HepG2 (cell line): ENCODE measurements around the gene KLHL21. TPM values are rescaled to one million over a fixed set of nuclear protein-coding genes. Genes with fewer than 3 reads are reported as not detected.

ENCODE experiments used
- BHLHE40 ChIP-seq: IDR thresholded peaks from 2 replicates; pipeline ENCODE4 v1.6.1; 2011; ENCODE audit warnings: low read length, improper control_type of control experiment
- HOMEZ ChIP-seq: IDR thresholded peaks from 2 replicates; pipeline ENCODE4 v1.6.1; 2016; ENCODE audit warnings: low read depth
- HOXA5 ChIP-seq: sonication (generic); formaldehyde crosslinking; IDR thresholded peaks from 2 replicates; pipeline ENCODE4 v1.4.0; 2020; ENCODE audit warnings: missing genetic modification reagents
- HOXD1 ChIP-seq: sonication (generic); formaldehyde crosslinking; IDR thresholded peaks from 2 replicates; pipeline ENCODE4 v1.5.0; 2020; ENCODE audit warnings: missing genetic modification reagents
- JUN ChIP-seq: sonication (generic); formaldehyde crosslinking; IDR thresholded peaks from 2 replicates; pipeline ENCODE4 v1.4.0; 2020; ENCODE audit warnings: mild to moderate bottlenecking, missing genetic modification reagents
- JUNB ChIP-seq: sonication (generic); formaldehyde crosslinking; IDR thresholded peaks from 2 replicates; pipeline ENCODE4 v1.8.0; 2022; ENCODE audit warnings: missing genetic modification reagents, mild to moderate bottlenecking, borderline replicate concordance
- MIXL1 ChIP-seq: IDR thresholded peaks from 2 replicates; pipeline ENCODE4 v1.6.1; 2016
- MTA3 ChIP-seq: sonication (generic); formaldehyde crosslinking; IDR thresholded peaks from 2 replicates; pipeline ENCODE4 v1.4.0; 2020; ENCODE audit warnings: missing genetic modification reagents
- NFKBIZ ChIP-seq: IDR thresholded peaks from 2 replicates; pipeline ENCODE4 v1.6.1; 2018; ENCODE audit warnings: missing genetic modification reagents, missing compliant biosample characterization
- NONO ChIP-seq, 2 experiments: fragments of 450-650 bp in 1 of 2; sonication (generic) in 1 of 2; formaldehyde crosslinking in 1 of 2; IDR thresholded peaks in 1 of 2; conservative IDR thresholded peaks in 1 of 2; 2 replicates each; pipeline versions ENCODE4 v1.6.1 to v1.8.0; 2017 to 2022; ENCODE audit warnings: mild to moderate bottlenecking in 1 of 2, missing genetic modification reagents in 1 of 2, moderate library complexity in 1 of 2
- NR2F2 ChIP-seq: IDR thresholded peaks from 2 replicates; pipeline ENCODE4 v1.6.1; 2012; ENCODE audit warnings: low read depth, inconsistent platforms, borderline replicate concordance
- POGZ ChIP-seq: sonication (generic); formaldehyde crosslinking; IDR thresholded peaks from 2 replicates; pipeline ENCODE4 v1.4.0; 2020; ENCODE audit warnings: mild to moderate bottlenecking, missing genetic modification reagents
- PPARG ChIP-seq: conservative IDR thresholded peaks from 2 replicates; pipeline ENCODE4 v1.6.1; 2016; ENCODE audit warnings: missing biosample characterization, missing genetic modification reagents
- RBM22 ChIP-seq: fragments of 200-400 bp; formaldehyde crosslinking; optimal IDR thresholded peaks from 2 replicates; pipeline ENCODE3; 2017; ENCODE audit warnings: mild to moderate bottlenecking, low read length, moderate library complexity
- SETDB1 ChIP-seq: sonication (generic); formaldehyde crosslinking; IDR thresholded peaks from 2 replicates; pipeline ENCODE4 v1.5.1; 2020; ENCODE audit warnings: missing genetic modification reagents, mild to moderate bottlenecking, borderline replicate concordance
- SUZ12 ChIP-seq: fragments of 150-350 bp; IDR thresholded peaks from 2 replicates; pipeline ENCODE4 v1.6.1; 2014; ENCODE audit warnings: low read depth, low read length
- TAF15 ChIP-seq: fragments of 200-400 bp; formaldehyde crosslinking; IDR thresholded peaks from one replicate; pipeline ENCODE4 v1.6.1; 2018; ENCODE audit warnings: mild to moderate bottlenecking, low read depth, low read length; ENCODE audit not compliant: poor library complexity, severe bottlenecking
- TCF7L2 ChIP-seq: IDR thresholded peaks from 2 replicates; pipeline ENCODE4 v1.6.1; 2011; ENCODE audit warnings: mild to moderate bottlenecking, low read depth, low read length, moderate library complexity
- THAP11 ChIP-seq: IDR thresholded peaks from 2 replicates; pipeline ENCODE4 v1.6.1; 2016; ENCODE audit warnings: missing biosample characterization, missing genetic modification reagents
- THAP9 ChIP-seq: sonication (generic); formaldehyde crosslinking; IDR thresholded peaks from 2 replicates; pipeline ENCODE4; 2020; ENCODE audit warnings: missing genetic modification reagents, mild to moderate bottlenecking, borderline replicate concordance
- ZBTB1 ChIP-seq: sonication (generic); formaldehyde crosslinking; IDR thresholded peaks from 2 replicates; pipeline ENCODE4 v1.4.0; 2020; ENCODE audit warnings: missing genetic modification reagents, borderline replicate concordance
- ZMAT5 ChIP-seq: sonication (generic); formaldehyde crosslinking; IDR thresholded peaks from 2 replicates; pipeline ENCODE4 v1.5.0; 2020; ENCODE audit warnings: mild to moderate bottlenecking, low read depth, missing genetic modification reagents, borderline replicate concordance
- ZNF263 ChIP-seq: sonication (generic); formaldehyde crosslinking; IDR thresholded peaks from 2 replicates; pipeline ENCODE4 v1.4.0; 2020; ENCODE audit warnings: missing genetic modification reagents
- ZNF367 ChIP-seq: sonication (generic); formaldehyde crosslinking; IDR thresholded peaks from 2 replicates; pipeline ENCODE4 v1.4.0; 2020; ENCODE audit warnings: missing genetic modification reagents, borderline replicate concordance
- ZNF557 ChIP-seq: sonication (generic); formaldehyde crosslinking; IDR thresholded peaks from 2 replicates; pipeline ENCODE4 v1.4.0; 2020; ENCODE audit warnings: missing genetic modification reagents
- ZNF83 ChIP-seq: sonication (generic); formaldehyde crosslinking; IDR thresholded peaks from 2 replicates; pipeline ENCODE4 v1.4.0; 2020; ENCODE audit warnings: missing genetic modification reagents, mild to moderate bottlenecking, borderline replicate concordance
- polyA plus RNA-seq, 8 experiments: library from polyadenylated mRNA; depleted of rRNA in 3 of 8; stranded (reverse) in 7 of 8; unstranded in 1 of 8; fragments of >200 nt; fragmentation: Illumina TruSeq in 4 of 8; extraction: Trizol in 4 of 8; gene quantifications; 2 replicates each; pipeline versions ENCODE4 v1.2.1 to v1.2.3, GENCODE V29; 2011 to 2016; ENCODE audit warnings: low read depth in 4 of 8, missing spikeins in 1 of 8, mixed read lengths in 1 of 8; ENCODE audit not compliant: insufficient read depth in 1 of 8
- total RNA-seq, 5 experiments: library from RNA; depleted of rRNA; stranded (reverse); fragments of >200 nt; fragmentation: Illumina TruSeq; extraction: Trizol; gene quantifications; 2 replicates each; pipeline ENCODE4 v1.2.3, GENCODE V29; 2016; ENCODE audit warnings: low read depth in 1 of 5
- TF ChIP-seq, protein P1 (sequence below): sonication (generic); formaldehyde crosslinking; IDR thresholded peaks from 2 replicates; pipeline ENCODE4 v1.4.0; 2020; ENCODE audit warnings: missing genetic modification reagents

Gene KLHL21
- total and polyA plus RNA-seq, 2 of the 13 experiments (the other 11 are each of a cell fraction or from before 2014, with no cell fraction given): 14.8 to 25.0 TPM

DNA sequence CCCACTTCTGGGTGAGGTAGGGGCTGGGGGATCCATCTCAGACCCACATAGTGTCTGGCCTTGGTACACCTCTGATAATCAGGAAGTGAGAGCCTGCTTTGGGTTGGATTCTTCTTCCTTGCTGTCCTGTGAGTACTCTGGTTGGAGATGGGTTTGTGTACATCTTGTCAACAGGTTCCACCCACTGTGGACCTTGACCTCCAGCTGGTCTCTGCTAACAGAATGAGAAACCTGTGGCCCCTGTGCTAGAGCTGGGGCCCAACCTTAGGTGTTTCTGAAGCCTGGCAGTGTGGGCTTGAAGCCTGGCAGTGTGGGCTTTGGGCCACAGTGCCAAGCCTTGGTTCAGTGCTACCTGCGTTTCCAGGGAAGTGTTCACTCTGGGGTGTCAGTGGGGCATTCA lies 20.3 kb downstream of the KLHL21 start (continued):
- TF ChIP-seq SETDB1 (CRISPR knock-in tag) (no peak), ZNF367 (CRISPR knock-in tag) (no peak), MIXL1 (CRISPR knock-in tag) (no peak), ZNF83 (CRISPR knock-in tag) (no peak), BHLHE40 (no peak), RBM22 (no peak), ZBTB1 (no peak), TAF15 (no peak), TCF7L2 (no peak), HOXA5 (CRISPR knock-in tag) (no peak), ZMAT5 (CRISPR knock-in tag) (no peak), HOXD1 (CRISPR knock-in tag) (no peak), PPARG (CRISPR knock-in tag) (peak; percentile 36; the same call in 1 of the 2 replicates), JUN (CRISPR knock-in tag) (no peak), NFKBIZ (0 out of 2 replicates have a peak, but pooled peaks have one; percentile 33), ZNF263 (CRISPR knock-in tag) (no peak), NONO (IDR thresholded peaks at IDR 0.05) (no peak), NONO (CRISPR knock-in tag; conservative IDR thresholded peaks at IDR 0.05) (peak; percentile 83), SUZ12 (no peak), JUNB (CRISPR knock-in tag) (no peak), ZNF557 (CRISPR knock-in tag) (no peak), HOMEZ (CRISPR knock-in tag) (peak; percentile 57; the same call in 1 of the 2 replicates), MTA3 (CRISPR knock-in tag) (no peak), POGZ (CRISPR knock-in tag) (peak; percentile 42; the same call in 1 of the 2 replicates), THAP11 (CRISPR knock-in tag) (peak; percentile 82), NR2F2 (peak; percentile 52; the same call in 1 of the 2 replicates), THAP9 (CRISPR knock-in tag) (no peak)
- TF ChIP-seq, protein P1, sequence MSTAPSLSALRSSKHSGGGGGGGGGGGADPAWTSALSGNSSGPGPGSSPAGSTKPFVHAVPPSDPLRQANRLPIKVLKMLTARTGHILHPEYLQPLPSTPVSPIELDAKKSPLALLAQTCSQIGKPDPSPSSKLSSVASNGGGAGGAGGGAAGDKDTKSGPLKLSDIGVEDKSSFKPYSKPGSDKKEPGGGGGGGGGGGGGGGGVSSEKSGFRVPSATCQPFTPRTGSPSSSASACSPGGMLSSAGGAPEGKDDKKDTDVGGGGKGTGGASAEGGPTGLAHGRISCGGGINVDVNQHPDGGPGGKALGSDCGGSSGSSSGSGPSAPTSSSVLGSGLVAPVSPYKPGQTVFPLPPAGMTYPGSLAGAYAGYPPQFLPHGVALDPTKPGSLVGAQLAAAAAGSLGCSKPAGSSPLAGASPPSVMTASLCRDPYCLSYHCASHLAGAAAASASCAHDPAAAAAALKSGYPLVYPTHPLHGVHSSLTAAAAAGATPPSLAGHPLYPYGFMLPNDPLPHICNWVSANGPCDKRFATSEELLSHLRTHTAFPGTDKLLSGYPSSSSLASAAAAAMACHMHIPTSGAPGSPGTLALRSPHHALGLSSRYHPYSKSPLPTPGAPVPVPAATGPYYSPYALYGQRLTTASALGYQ: no peak
